DMS153 (cell line): Measurements from ENCODE around the gene UCK1.
A peak's percentile ranks its signal among the peaks of the same experiment; 100 is the strongest.

Experiments
- DNase-seq: peaks from one replicate; lab custom pipeline; 2025; lab: John Stamatoyannopoulos, UW

Gene UCK1

DNA sequence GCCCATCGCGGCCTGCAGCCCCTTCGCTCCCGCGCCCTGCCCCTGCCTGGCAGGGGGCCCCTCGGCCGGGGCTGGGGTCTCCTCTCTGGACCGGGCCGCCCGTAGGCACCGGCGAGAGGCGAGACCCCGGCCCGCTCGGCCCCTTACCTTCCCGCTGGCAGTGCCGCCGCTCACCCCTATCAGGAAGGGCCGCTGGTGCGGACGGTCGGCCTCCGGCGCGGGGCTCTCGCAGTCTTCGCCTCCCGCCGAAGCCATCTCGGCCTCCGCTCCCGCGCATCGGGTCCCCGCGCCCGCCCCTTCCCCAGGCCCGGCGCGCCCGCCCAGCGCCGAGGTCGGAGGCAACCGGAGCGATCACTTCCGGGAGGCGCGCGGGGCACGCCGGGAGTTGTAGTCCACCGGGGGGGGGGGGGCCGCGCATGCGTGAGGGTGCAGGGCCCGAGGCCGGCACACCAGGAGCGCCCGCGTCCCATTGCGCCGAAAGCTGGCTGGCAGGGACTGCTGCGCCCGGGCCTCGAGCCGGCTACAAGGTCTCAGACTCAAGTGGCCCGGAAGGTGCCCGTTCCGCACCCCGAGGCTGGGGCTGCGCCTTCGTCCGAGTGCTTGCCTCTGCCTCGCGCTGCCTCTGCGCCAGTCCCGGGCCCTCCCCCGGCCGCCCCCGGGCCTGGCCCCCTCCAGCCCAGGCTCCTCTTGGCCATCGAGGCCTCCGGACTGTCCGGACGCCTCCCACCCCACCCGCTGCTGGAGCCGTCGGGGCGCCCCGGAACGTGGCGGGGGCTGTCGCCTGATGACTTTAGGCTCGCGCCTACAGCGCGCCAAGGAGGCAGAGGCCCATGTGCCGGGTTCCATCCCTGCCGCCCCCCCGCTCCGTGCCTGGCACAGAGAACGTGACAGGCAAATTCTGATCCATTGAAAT lies at the start of gene UCK1:
Gene UCK1, minus strand, starts transcription at position 344 of the 913 bp plus-strand sequence. Its CDS starts 89 bp downstream, at position 255.
- peak; percentile 58 for DNase-seq

DNA sequence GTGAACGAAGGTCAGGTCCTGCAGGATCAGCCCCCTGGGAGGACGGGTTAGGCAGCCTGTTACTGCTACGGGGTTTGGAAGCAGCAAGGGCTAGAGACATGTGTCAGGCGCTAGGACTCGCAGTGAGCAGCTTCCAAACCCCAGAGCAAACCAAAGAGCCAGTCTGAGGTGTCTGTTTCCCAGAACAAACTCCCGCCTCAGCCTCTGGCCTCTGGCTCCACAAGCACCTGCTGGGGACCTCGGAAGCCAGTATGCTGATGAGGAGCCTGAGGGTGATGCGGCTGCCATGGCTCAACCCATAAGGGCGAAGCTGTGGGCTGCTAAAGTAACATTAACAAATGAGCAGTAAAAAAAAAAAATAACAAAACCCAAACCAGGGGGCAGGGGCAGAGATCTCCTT lies 49.3 kb upstream of the UCK1 start:
- no peak for DNase-seq

DNA sequence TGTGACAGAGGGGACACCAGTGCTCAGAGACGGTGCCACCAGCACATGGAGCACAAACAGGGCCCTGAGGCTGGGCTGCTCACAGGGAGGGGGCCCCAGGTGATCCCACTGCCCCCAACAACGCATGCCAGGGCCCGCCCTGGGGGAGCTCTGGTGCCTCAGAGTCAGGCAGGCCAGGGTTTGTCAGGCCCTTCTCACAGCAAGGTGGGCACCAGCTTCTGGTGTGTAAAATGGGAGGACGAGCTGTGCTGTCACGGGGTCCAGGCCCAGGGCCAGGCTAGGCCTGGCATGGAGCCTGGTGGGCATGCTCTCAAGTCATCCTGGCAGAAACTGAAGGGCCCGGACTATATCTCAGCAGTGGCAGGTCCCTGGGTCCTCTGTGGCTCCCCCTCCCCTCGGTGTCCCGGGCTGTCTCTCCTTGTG lies 48.7 kb upstream of the UCK1 start:
- DNase-seq = no peak

DNA sequence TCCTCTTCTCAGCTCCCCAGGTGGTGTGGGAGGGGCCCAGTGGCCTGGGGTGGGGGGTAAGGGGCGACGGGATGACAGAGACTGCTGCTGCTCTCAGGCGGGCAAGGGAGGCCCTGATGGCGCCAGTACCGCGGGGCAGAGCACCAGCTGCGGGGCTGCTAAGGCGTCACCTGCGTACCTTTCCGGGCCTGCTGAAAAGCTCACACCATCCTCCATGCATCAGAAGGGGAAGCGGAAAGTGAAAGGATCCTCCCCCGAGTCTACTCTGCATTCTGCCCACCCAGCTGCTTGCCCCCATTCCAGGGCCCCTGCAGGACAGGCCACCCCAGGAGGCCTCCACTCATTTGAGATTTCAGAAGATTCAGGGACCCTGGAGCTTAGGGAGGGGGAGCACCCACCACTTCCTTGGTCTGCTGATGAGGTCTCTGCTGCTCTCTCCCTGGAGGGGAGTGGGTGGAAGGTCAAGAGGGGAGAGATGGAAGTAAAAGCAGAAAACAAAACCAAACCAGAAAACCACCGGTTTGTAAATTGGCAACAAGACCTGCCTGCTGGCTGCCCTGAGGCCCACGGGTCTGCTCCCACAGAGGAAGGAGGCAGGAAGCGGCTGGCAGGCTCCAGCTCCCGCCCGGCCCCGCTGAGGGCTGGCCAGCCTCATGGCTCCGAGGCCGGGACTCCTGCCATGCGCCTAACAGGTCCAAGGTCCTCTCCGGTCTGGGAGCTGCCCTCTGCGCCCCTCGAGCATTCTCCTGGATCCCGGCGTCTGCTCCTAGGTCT lies 47.9 kb upstream of the UCK1 start:
- no peak for DNase-seq

DNA sequence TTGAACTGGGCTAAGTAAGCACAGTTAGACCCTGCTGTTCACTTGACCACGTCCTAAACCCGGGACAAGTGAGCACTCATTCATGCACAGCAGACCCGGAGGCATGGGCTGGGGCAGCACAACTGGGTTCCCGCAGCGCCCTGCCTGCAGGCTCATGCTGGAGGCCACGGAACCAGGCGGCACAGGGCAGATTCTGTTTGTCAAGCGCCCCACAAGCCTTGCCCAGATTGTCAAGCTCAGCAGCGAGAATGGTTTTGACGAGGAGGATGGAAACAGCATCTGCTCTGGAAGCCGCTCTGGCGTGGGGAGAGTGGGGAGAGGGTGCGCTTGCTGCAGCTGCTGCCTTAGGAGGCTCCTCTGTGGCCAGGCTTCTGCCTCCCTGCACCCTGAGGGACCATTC lies 47.0 kb upstream of the UCK1 start:
- DNase-seq = no peak

DNA sequence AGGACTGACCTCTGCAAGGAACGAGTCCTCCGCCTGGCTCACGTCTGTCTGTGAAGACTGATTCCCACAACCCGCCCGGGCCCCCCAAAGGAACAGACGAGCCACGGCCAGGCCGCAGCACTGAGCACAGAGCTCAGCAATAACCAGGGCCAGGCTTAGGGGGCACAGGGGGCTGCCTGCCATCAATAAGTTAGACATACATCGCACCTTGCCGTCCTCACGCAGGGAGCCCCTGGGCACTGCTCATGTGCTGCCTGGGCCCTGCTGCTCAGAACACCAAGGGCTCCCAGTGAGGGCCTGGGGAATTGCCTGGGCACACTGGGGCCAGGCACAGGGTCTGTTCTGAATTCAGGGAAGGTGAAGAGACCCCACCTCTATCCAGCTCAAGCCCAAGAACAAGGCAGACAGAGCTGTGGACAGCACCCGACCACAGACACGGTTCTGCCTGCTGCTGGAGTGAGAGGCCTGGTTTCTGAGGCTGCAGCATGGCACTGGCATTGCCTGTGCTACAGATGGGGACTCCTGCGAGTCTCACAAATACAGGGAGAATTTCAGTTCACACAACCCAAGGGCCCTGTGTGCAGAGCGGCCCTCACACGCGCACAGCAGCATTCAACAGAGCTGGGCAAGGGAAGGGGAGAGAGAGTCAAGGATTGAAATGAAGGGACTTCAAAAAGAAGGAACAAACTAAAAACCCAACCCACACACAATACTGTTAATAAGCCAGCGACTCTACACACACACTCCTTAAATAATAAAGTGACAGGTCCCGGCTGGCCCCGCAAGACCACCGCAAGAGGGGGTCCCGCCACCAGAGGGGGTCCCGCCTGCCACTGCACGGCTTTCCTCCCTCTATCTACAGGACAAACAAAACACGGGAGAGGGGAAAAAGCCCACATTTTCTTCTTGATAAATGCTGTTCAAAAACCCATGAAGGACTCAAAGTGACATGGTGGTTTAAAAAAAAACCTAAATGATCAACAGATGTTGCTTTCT lies 46.2 kb upstream of the UCK1 start:
- DNase-seq = no peak

DNA sequence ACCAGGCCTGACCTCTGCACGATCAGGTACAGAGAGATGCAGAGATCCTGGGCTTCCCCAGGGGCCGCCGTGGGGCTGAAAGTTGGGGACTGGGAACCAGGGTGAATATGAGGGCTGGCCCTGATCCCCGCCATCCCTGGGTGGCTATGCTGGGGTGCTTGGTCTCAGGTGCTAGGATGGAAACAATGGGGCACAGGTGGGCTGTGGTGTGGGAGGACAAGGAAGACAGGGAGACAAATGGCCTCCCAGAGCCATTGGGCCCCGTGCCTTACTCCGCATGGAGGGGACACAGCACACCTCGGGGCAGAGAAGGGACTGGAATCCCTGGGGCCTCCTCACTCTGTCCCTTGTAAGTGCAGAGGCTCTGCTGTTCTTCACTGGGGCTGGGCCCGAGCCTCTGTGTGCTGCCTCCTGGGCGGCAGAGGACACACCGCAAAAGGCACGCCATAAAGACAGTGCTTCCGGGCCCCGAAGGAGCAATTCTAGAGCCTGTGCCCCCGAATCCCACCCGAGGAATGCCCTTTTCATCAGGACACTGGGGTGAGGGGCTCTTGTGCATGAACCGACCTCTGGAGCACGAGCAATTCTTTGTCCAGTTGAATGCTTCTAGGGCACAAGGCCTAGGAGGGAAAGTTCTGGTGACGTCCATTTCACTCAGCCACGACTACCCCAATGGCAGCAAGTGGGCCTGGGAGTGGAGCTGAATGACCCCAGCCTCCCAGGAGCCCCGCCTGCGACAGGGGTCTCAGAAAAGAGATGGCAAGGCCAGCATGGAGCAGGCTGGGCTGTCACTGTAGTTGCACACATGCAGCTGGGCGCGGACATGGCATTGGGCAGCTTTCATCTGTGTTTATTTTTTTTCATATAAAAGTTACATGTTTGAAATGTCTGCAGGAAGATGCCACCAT lies 45.1 kb upstream of the UCK1 start:
- DNase-seq = no peak

DNA sequence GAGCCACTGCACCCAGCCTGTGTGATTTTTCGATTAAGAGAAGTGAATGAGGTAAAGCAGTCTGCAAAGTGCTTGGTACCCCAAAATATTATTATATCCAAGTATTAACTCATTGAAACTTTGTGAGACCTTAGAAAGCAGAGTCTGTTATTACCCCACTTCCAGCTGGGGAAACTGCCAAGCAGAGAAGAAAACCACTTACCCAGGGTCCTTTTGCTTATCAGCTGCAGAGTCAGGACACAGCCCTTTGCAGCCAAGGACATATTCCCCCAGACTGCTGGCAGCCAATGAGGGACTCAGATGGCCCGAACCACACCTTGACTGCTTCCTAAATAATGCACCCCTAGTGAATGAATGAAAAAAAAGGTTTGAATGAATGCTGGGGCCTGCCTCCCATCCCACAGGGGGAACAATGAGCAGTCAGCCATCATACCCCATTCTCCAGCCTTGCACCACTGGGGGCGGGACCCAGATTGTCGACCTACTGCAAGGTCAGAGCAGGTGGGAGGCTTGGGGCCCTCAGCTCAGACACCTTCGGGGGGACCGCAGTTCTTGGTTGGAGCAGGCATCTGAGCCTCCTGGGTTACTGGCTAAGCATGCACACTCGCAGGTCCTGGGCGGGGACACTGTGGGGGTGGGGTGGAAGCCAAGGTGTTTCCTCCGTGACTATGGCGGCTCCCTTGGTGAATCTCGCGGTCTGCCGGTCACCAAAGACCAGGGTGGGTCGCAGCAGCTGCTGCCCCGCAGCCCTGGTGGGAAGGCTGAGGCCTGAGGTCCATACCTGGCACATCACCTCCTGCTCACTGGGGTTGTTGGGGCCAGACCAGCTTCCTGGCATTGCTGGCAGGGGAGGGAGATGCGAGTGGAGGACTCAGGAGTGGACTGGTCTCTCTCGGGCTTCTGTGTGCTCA lies 43.9 kb upstream of the UCK1 start:
- DNase-seq = no peak

DNA sequence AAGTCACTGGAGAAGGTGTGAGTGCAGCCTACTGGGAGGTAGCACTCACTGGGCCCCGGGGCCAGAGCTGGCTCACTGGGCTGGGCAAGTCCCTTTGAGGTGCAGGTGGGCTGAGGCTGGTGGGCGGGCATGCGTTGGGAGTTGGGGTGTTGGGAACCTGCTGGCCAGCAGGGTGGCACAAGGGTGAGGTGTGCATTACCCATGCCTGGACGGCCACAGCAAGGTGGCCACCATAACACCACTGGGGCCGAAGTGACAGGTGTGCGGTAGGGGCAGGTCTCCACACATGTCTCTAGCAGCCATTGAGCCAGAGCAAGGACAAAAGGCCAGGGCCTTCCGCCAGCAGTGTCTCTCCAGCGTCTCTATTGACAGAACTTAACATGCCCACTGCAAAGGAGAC lies 36.8 kb upstream of the UCK1 start:
- no peak for DNase-seq

DNA sequence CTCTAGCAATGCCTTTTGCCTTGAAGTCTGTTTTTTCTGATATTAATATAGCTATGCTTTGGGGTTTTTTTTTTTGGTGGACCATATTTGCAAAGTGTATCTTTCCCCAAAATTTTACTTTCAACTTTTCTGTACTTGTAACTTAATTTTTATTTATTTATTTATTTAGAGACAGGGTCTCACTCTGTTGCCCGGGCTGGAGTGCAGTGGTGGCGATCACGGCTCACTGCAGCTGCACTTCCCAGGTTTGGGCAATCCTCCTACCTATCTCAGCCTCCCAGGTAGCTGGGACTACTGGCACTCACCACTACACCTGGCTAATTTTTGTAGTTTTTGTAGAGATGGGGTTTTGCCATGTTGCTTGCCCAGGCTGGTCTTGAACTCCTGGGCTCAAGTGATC lies 35.1 kb upstream of the UCK1 start:
- no peak for DNase-seq

DNA sequence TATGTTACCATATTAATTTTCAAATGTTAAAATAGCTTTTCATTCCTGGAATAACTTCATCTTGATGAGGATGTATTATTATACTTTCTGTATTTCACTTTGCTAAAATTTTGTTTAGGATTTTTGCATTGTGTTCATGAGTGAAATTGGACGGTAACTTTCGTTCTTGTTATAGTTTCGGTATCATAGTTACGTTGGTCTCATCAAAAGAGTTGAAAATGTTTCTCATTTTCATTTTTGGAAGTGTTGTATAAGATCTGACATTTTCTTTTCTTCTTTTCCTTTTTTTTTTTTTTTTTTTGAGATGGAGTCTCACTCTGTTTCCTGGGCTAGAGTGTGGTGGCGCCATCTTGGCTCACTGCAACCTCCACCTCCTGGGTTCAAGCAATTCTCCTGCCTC lies 34.3 kb upstream of the UCK1 start:
- DNase-seq = no peak

DNA sequence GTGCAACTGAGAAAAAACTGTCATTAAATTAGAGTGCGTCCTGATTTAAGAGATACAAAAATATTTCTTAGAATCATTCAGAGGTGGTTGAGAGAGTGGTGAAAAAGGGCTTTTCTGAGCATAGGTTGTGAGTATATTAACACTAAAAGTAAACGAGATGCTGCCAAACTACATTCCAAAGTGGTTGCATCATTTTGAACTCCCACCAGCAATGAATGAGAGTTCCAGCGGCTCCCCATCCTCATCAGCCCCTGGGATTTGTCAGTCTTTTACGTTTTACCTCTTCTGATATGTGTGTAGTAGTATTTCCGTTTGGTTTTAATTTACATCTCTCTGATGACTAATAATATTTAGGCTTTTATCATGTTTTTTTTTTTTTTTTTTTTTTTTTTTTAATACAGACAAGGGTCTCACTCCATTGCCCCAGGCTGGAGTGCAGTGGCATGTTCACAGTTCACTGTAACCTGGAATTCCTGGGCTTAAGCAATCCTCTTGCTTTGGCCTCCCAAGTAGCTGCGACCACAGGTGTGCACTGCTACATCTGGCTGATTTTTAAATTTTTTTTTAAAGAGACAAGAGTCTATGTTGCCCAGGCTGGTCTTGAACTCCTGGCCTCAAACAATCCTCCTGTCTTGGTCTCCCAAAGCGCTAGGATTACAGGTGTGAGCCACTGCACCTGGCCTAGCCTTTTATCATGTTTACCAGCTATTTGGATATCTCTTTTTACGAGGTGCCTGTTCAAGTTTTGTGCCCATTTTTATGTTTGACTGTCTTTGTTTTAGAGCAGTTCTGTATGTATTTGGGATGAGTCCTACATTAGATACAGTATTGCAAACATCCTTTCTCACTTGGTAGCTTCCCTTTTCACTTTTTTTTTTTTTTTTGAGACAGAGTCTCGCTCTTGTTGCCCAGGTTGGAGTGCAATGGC lies 31.2 kb upstream of the UCK1 start:
- DNase-seq = no peak

DNA sequence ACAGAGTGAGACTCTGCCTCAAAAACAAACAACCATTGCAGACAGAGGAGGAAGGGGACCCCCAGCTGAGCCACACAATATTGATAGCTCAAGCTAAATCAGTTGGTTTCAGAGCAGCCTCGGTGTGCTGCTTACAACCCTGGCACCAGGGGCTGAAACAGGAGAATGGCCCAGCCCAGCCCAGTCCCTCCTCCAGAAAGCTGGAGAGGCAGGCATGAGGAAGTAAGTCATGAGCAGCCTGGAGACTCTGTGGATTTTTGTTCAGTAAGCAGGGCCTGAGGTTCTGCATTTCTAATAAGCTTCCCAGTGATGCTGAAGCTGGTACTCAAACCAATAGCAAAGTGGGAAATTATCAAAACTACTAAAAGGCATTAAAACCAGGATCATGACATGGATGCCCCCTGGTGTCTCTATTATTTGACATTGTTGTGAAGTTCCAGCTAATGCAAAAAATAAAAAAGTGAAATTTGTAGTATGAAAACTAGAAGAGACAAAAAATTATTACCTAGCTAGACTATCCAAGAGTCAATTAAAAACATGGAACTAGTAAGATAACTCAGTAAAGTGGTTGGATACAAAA lies 28.4 kb upstream of the UCK1 start:
- no peak for DNase-seq

DNA sequence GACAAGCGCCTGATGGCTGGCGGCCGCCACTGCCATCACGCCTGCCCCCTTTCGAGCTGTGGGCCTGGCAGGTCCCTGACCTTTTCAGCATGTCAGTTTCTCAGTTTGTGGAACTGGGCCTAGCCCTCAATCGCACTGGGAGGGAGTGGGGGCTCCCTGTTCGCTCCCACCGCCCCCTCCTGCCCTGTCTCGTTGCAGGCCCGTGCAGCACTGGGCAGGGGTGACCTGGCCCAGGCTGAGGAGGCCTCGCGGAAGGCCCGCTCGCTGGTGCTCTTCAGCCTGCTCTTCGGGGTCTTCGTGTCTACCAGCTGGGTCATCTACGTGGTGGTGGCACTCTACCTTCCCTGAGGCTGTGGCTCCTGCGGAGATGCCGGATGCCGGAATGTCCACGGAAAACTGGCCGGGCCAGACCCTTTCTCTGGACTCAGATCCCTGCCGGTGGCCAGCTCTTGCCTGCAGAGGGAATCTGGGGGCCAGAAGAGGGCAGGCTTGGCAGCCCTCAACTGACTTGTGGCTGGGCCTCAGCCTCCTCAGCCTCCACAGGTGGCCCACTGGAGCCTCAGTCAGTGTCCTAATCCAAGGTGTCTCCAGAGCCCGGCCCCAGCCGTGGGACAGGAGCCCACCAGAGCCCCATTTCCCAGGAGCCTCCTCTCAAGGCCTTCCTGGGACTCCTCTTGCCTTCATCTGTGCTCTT lies 26.9 kb upstream of the UCK1 start:
- DNase-seq = no peak

DNA sequence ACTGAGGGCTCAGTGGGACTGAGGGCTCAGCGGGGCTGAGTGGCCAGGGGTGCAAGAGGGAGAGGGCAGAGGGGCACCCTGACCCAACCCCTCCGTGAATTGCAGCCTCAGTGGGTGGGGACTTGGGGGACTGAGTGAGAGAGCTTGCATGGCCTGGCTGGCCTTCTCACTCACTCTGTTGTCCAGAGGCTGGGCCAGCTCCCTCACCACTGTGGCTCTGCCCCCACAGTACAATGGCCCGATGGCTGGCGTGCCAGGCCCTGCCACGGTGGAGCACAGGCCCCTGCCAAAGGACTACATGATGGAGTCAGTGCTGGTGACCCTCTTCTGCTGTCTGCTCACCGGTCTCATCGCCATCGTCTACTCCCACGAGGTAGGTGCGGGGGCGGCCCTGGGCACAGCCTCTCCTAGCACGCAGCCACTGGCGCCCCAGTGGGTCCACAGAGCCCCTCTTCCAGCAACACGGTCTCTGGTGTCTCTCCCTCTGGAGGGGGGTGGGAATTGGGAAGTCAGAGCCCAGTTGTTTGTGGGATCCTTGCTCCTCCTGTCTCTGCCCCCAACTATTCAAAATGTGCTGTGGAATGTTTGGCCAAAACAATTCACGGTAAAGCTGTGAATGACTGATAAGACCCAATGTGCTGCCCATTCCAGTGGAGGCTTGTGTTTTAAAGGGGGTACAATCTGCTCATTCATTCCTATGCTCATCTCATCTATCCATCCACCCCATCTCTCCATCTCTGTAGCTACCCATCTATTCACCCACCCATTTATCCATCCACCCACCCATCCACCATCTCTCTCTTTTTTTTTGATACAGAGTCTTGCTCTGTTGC lies 25.0 kb upstream of the UCK1 start:
- no peak for DNase-seq

DNA sequence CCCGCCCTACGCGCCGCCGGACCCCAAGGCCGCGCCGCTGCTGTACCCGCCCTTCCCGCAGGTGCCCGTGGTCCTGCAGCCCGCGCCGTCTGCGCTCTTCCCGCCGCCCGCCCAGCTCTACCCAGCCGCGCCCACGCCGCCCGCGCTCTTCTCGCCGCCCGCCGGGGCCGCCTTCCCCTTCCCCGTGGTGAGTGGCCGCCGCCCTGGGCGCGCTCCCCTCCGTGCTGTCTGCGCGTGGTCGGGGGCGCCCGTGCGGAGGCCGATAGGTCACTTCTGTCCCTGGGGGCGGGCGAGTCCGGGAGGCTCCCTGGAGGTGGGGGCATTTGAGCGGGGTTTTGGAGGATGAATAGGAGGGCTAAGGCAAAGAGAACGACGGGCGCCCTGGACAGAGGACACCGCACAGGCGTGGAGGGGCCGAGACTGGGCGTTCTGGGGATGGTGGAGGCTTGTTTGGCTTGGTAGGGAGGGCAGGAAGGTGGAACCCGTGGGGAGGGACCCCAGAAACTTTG lies 23.8 kb upstream of the UCK1 start:
- no peak for DNase-seq
